Fibroblast of skin of right quadriceps (primary cell): ENCODE results near the gene ARMC12.
"Not testable (repeated sequence)": the region's sequence is repeated elsewhere in the genome, so short reads cannot be mapped to it uniquely, and the experiment has no call there.

Experiments used
- DNase-seq: peaks from one replicate; pipeline ENCODE4 v3.0.0-alpha.2; 2013

ARMC12 gene

GRCh38 chr6:35736982-35737412 lies at the start of gene ARMC12:
Gene ARMC12 (plus strand): TSS chr6:35737032. CDS start chr6:35737109, 77 bp downstream.
- DNase-seq, result no peak

- DNase-seq, result peak; percentile 26
These were observed 48.9 kb upstream of the ARMC12 start for GRCh38 chr6:35687658-35688604.

- DNase-seq, result peak; percentile 87
These were observed 48.1 kb upstream of the ARMC12 start, which contains the start of gene FKBP5 for GRCh38 chr6:35688605-35689322. Gene FKBP5 (minus strand): TSS chr6:35688915. CDS start chr6:35642824, 46,091 bp downstream.

GRCh38 chr6:35690006-35690405 lies 46.8 kb upstream of the ARMC12 start:
- not testable (repeated sequence) for DNase-seq

- DNase-seq, result no peak
These were observed 46.3 kb upstream of the ARMC12 start for GRCh38 chr6:35690484-35690883.

GRCh38 chr6:35691027-35691824 lies 45.6 kb upstream of the ARMC12 start:
- DNase-seq, result no peak

GRCh38 chr6:35694462-35694861 lies 42.4 kb upstream of the ARMC12 start:
- peak; percentile 28 for DNase-seq

GRCh38 chr6:35698430-35698829 lies 38.4 kb upstream of the ARMC12 start:
- not testable (repeated sequence) for DNase-seq

GRCh38 chr6:35698858-35699257 lies 38.0 kb upstream of the ARMC12 start:
- no peak for DNase-seq

- DNase-seq, result no peak
These were observed 33.3 kb upstream of the ARMC12 start for GRCh38 chr6:35703554-35703953.

GRCh38 chr6:35706468-35706867 lies 30.4 kb upstream of the ARMC12 start:
- DNase-seq, result peak; percentile 9

- DNase-seq, result no peak
These were observed 29.0 kb upstream of the ARMC12 start for GRCh38 chr6:35707714-35708407.

GRCh38 chr6:35708585-35708984 lies 28.2 kb upstream of the ARMC12 start:
- DNase-seq, result no peak

- no peak for DNase-seq
These were observed 26.5 kb upstream of the ARMC12 start for GRCh38 chr6:35710241-35710847.

- no peak for DNase-seq
These were observed 25.1 kb upstream of the ARMC12 start for GRCh38 chr6:35711731-35712130.

- no peak for DNase-seq
These were observed 23.6 kb upstream of the ARMC12 start for GRCh38 chr6:35713006-35713767.

GRCh38 chr6:35716798-35717197 lies 20.0 kb upstream of the ARMC12 start:
- no peak for DNase-seq

- DNase-seq, result no peak
These were observed 19.1 kb upstream of the ARMC12 start for GRCh38 chr6:35717449-35718374.

GRCh38 chr6:35718375-35718736 lies 18.5 kb upstream of the ARMC12 start:
- DNase-seq, result no peak

- DNase-seq, result peak; percentile 11
These were observed 17.9 kb upstream of the ARMC12 start for GRCh38 chr6:35718911-35719381.
